NCI-H1417 (cell line): ENCODE results near the gene CD53.
"Not testable (repeated sequence)": the region's sequence is repeated elsewhere in the genome, so short reads cannot be mapped to it uniquely, and the experiment has no call there.

ENCODE experiments used
- DNase-seq, 3 experiments: peaks; one replicate each; lab custom pipeline; 2025; lab: John Stamatoyannopoulos, UW

The CD53 gene, protein sequence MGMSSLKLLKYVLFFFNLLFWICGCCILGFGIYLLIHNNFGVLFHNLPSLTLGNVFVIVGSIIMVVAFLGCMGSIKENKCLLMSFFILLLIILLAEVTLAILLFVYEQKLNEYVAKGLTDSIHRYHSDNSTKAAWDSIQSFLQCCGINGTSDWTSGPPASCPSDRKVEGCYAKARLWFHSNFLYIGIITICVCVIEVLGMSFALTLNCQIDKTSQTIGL

DNA sequence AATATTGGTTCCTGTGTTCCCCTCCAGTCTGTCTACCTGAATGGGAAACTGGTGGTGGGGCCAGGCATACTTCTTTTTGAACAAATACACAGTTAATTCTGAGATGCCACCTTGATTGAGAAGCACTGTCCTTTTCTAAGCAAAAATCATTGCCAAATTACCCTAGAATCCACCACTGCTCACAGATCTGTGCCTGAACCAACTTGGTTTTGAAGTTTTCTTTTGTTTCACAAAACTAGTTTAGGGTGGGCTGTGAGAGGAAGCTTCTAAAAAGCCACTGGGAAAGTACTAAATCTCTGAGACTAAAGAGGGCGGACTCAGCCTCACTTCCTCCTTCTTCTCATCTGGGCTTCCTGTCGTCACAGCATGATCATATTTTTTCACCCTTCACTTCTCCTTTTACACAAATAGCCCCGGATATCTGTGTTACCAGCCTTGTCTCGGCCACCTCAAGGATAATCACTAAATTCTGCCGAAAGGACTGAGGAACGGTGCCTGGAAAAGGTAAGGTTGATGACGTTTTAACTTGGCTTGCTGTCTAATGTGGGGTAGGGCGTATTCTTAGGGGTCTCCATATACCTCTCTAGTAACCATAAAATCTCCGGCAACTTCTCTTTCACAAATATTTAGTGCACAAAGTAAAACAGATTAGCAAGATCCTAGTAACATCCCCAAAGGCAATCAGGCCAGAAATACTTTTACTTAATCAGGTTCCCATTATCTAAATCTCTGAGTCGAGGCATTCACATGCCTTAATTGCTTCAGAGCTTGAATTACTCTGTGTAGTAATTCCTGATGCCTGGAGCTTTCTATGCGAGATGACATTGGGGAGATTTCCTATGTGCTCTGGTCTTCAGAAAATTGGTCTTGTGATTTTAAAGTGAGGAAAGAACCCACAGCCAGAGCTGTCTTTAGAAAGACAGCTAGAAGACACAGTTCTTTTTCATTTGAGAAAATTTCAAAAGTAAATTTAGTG, at the start of gene CD53:
TSS of gene CD53 (plus strand) at position 404 of the 976 bp plus-strand sequence. CDS start 18,261 bp downstream, outside the sequence.
- DNase-seq = no peak

DNA sequence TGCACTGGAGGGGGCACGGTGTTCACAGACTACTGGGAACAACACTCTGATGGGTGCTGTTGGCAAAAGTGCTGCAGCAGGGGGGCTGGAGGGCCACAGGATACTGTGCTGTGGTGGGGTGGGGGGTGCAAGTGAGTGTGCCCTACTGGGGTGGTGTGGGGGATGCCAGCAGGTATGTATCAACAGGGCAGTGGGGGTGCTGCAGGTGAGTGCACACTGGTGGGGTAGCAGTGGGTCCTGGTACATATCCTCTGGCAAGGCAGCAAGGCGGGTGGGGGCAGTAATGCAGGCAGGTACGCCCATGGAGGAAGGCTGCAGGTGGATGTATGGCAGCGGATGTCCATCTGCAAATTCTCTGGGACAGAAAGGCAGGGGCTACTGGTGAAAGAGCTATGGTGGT, 48.8 kb upstream of the CD53 start:
- DNase-seq = no peak

DNA sequence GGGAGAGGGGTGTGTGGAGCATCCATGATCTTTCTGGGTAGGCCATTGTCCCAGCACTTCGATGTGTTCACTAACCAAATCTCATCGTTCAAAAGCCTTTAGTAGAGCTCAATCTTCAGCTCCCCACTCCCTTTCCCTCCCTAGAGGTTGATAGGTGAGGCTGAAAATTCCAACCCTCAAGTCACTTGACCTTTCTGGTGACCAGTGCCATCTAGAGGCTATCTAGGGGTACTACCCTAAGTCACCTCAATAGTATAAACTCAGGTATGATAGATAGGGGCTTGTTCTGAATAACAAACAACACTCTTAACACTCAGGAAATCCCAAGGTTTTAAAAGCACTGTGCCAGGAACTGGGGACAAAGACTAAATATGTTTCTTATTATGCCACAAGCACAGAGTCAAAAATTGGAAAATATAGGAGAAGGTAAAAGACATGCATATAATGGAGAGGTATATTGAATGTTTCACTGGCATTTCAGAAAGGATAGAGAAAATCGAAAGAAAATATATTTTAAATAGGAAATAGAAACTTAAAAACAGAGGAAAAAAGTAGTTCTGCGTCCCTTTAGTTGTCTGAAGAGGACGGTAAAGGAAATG, 42.9 kb upstream of the CD53 start:
- DNase-seq = peak; percentile 17 to 54 (median 43)

DNA sequence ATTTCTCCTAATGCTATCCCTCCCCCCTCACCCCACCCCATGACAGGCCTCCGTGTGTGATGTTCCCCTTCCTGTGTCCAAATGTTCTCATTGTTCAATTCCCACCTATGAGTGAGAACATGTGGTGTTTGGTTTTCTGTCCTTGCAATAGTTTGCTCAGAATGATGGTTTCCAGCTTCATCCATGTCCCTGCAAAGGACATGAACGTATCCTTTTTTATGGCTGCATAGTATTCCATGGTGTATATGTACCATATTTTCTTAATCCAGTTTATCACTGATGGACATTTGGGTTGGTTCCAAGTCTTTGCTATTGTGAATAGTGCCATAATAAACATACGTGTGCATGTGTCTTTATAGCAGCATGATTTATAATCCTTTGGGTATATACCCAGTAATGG, 39.2 kb upstream of the CD53 start:
- DNase-seq = not testable (repeated sequence)

DNA sequence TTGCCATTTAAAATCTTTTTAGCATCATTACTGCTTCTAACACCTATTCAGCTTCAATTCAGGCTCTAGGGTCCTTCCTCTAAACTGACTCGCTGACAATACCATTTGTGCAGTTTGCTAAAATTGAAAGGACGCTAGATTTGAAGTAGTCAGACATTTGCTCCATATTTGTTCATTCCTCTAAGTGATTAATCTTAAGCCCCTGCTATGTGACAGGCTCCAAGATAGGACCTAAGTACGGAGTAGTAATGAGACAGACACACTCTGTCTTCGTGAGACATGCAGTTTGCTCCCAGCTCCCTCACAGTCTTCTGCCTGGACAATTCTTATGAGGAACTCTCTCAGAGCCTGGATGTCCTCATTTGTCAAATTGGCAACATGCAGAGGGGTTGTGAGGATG, 26.1 kb upstream of the CD53 start:
- no peak for DNase-seq

DNA sequence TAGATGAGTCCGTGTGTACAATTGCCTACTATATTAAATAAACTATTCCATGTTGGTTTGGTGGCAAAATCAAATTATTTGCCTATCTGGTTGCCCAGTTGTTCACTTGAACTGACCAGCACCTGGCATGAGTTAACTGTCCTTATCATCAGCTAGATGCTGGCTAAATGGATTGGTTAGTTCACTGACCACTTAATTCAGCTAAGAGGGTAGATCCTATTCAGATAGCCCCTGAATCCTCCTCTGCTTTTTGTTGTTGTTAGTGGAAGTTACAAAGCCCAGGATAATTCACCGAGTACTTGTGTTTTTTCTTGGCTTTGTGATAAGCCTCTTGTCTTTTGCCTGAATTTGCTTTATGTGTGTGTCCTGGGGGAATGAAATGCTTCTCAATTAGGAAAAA, 22.8 kb upstream of the CD53 start:
- no peak for DNase-seq

DNA sequence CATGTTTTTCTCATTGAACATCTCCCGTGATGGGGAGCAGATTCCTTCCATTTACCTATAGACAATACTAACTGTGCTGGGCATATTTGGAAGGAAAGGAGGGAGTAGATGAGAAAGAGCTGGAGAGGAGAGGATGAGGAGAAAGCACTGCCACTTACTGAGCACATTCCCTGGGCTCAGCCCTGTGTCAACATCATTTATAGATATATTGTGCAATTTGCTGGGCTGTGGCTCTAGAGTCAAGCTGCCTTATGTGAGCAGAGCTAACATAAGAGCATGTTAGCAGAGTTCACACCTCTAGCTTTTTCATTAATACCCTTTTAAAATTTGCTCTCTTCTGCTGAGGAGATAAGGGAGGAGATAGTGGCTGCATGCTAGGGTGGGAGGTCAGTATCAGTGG, 22.3 kb upstream of the CD53 start:
- no peak for DNase-seq

DNA sequence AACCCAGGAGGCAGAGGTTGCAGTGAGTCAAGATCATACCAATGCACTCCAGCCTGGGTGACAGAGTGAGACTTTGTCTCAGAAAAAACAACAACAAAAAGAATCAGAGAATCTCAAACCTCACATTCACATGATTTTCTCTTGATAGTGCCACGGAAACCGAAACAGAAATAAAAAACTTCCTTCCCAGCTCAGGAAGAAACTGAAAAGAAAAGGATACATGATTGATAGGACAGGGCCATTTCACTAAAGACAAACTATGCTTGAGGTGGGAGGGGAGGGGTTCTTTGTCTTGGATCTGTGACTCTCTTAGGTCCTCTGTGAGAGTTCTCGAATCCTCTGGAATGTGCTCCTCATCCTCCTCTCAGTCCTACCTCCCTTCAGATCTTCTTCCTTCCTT, 19.8 kb upstream of the CD53 start:
- no peak for DNase-seq

DNA sequence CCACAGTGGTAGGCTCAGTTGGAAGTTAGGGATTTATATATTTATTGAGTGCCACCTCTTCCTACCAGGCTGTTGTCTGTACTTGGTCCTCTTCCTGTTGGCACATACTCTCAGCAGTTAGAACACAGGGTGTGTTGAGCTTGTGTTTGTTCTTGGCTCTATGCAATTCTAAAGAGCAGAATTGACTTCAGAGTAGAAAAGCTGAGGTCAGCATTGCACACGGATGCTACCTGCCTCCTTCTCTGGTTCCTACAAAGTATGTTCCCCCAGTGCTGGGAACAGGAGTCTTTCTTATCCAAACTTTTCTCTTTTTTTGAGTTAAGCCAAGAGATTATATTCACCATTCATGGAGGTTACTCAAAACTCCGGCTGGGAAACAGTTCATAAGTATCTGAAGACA, 16.5 kb upstream of the CD53 start:
- DNase-seq = no peak

DNA sequence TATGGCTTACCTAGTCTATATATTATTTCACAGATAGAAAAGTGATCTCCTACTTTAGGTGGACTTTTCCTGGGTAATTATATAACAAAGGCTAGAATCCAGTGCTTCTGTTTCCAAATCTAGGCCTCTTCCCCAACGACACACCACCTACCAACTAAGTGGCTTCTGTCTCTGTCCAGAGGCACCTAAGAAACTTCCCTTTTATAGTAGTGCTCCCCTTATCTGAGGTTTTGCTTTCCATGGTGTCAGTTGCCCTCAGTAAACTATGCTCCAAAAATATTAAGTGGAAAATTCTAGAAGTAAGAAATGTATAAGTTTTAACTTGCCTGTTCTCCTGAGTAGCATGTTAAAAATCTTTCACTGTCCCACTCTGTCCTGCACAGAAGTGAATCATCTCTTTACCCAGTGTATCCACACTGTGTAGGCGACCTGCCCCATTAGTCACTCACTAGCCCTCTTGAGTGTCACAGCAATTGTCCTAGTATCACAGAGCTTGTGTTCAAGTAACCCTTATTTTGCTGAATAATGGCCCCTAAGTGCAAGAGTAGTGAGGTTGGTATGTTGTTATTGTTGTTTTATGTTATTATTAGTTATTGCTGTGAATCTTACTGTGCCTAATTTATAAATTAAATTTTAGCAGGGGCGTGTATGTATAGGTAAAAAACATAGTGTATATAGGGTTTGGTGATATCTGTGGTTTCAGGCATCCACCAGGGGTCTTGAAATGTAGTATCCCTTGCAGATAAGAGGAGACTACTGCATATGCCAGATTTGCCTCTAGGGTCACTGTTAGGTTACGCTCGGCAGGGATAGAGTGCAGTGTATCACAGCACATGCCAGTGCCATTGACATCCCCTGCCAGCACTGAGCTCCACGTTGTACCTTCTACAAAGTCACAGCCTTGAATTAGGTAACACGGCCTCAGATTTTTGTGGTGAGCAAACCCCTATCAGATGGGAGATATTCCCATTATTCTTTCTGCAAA, 14.7 kb upstream of the CD53 start:
- DNase-seq = no peak

DNA sequence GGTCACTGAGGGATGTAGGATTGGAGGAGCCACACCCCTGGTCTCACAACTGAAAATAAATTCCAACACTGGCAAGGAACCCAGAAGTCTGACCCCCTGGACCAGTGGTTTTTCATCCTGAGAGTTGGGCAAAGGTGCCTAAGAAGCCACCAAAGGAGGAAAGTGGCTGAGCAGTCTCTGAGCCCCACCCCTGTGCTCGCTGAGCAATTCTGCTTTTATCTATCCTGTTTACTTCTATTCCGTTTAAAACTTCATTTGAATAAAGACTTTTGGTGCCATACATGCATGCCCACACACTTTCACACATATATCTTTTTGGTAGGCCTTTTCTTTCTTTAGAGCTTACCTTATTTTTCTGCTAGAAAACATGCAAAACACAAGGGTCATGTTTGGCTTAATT, 13.9 kb upstream of the CD53 start:
- DNase-seq = no peak

DNA sequence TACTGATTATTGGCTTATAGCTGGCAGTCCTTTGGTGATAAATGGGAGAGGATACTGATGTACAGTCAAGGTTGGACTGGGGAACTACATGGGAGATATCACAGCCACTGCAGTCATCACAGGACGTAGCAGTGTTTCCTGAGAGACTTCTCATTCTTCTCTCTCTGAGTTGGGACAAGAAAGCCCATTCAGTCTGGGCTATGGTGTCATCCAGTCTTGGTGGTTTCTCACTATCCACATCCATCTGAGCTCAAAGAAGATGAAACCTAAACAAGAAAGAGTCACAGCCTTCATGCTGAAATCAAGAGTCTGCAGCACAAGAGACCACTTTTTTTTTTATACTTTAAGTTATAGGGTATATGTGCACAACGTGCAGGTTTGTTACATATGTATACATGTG, 12.8 kb upstream of the CD53 start:
- no peak for DNase-seq

DNA sequence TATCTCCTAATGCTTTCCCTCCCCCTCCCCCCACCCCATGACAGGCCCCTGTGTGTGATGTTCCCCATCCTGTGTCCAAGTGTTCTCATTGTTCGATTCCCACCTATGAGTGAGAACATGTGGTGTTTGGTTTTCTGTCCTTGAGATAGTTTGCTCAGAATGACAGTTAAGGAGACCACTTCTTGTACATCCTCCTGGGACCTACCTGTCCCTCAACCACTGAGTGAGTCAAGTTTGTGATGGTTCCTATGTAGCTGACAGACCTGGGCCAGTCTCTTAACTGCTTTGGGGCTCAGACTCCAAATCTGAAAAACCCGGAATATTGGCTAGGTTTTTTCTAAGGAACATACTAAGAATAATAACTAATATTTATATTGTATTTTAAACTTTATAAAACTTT, 12.3 kb upstream of the CD53 start:
- DNase-seq = not testable (repeated sequence)

DNA sequence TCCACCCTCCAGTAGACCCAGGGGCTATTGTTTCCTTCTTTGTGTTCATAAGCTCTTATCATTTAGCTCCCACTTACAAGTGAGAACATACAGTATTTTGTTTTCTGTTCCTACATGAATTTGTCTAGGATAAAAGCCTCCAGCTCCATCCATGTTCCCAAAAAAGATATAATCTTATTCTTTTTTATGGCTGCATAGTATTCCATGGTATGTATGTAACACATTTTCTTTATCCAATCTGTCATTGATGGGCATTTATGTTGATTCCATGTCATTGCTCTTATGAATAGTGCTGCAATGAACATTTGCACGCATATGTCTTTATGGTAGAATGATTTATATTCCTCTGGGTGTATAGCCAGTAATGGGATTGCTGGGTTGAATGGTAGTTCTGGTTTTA, 11.0 kb upstream of the CD53 start:
- not testable (repeated sequence) for DNase-seq

DNA sequence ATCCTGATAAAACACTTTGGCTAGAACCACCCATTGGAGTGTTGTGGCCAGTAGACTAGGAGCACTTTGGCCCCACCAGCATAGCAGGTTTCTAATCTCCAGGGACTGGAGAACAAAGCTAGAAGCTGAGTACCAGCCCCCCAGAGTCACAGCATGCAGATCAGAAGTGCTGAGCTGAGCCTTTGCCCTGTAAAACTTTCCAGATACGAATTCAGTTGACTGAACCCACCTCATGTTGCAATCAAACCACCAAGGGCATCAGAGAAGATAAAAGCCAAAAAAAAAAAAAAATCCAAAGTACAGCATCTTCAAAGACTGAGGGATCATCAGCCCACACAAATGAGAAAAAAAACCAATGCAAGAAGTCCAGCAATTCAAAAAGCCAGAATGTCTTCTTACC, 8.7 kb upstream of the CD53 start:
- no peak for DNase-seq

DNA sequence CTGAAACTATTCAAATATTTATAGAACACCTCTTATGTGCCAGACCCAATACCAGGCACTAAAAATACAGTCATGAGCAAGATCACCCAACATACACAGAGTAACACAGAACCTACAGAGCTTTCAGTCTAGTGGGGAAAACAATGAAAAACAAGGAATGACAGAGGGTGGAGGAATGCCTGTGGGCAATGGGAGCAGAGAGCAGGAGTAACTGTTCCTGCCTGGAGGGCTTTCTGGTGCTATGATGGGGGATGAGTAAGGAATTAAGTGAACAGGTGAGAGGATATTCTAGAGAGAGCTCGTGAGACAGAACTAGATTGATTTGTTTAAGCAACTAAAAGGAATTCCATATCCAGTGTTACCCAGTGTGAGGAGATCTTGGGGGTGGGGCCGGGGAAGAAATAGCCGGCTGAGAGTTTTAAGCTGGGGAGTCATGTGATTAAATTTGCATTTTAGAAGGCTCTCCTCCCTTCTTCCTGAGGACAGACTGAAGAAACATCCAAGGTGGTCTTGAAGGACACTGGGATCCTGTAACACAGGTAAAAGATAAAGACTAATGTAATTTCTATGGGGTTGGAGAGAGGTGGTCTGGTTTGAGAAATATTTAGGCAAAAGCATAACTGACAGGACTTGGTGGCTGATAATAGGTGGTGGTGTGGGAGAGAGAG, 2.1 kb upstream of the CD53 start:
- no peak for DNase-seq

DNA sequence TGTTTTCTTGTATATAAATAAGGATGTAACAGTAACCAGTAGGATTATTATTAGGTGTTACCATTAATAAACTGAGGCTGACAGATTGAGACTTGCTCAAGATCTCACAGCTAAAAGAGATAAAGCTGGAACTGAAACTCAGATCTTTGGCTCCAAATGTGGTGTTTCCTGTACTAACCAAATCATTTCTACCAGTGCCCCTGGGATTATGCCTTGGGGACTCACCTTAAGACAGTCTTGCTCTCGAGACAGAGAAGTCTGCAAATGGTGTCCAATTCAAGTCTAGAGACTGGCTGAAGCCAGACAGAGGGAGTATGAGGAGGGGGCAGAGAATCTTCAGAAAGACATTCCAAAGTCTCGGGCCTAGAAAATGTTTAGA, 593 bp upstream of the CD53 start:
- no peak for DNase-seq

DNA sequence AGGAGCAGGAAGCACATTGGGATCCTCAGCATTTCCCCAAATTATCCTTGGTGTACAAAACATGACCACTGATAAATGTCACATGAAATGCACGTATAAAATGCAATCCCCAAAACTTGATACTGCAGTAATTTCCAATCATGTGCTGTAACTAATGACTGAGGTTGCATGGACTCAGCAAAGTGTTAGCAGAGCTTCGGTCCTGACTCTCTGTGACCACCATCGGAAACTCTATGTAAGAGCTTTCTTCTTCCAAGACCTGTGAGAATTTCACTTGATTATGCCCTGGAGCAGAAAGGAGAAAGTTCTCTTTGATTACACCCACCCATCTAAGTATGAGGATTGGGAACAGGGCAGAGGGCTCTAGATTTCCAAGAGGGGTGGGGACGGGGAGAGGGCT, 908 bp downstream of the CD53 start:
- no peak for DNase-seq

DNA sequence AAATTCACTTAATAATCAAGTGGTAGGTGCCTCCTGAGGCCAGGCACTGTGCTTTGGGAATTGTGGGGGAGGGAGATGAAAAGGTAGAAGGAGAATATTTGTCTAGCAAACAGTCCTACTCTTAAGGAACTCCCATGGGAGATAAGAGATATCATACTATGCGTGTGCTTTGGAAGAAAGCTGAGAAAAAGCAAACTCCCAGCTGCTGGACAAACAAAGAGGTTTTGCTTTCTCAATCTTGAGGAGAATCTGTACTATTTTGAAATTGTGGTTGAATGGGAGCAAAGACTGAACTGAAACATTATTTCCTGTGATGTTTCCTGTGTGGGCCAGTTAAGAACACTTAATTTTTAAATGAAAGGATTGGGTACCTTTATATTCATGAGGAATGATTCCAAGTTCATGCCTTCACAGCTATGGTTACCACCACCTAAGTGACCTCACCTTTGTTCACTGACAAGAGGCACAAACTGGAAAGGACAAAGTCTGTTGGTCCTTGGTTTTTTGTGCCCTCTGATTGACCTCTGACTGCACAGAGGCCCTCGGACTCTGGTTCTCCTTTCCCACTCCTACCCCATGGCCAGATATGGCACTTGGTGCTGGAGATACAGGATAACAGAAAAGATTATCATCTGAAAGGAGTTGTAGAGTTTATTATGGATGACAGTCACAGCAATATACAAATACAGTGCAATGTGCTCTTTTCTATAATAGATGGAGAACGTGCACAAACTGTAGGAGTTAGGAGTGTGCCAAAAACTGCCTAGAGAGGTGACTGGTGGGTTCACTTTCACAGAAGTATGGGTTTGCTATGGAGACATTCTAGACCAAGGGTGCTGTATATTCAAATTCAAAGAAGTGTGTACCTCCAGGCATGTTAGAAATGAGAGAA, 1.6 kb downstream of the CD53 start:
- DNase-seq = no peak

DNA sequence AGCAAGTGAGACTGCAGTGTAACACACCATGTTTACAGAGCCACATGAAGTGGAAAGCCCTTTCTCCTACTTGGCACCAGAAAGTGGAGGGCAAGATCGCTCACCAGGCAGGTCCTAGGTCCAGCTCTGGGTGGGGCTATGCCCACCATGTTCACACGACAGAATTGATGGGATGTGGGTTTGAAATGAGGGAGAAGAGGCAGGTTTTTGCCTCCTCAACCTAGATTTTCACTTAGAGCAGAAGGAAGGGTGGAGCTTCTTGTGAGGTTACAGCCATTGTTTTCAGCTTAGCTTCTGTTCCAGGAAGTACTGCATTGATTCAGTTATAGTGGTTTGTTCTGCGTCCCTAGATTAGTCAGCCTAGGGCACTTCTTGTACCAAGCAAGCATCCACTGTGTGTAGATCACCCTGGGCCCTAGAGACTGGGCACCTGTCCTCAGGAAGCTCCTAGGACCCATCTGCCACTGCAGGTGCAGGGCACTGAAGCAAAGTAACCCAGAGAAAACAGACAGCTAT, 2.3 kb downstream of the CD53 start:
- DNase-seq = no peak
